Kidney epithelial cell (primary cell): ENCODE results near the gene RASAL2. TPM values are rescaled to one million over a fixed set of nuclear protein-coding genes. Genes with fewer than 3 reads are reported as not detected.

Source experiments
- DNase-seq: peaks from one replicate; pipeline ENCODE4 v3.0.0-alpha.2; 2010; ENCODE audit warnings: low read depth
- H3K27me3 ChIP-seq: 2 replicates; pipeline ENCODE4 v1.6.0; 2011; ENCODE audit warnings: low read length; ENCODE audit not compliant: control insufficient read depth, insufficient read depth
- H3K36me3 ChIP-seq: 2 replicates; pipeline ENCODE4 v1.5.1; 2011; ENCODE audit warnings: low read length; ENCODE audit not compliant: control insufficient read depth, insufficient read depth
- H3K4me3 ChIP-seq: 2 replicates; pipeline ENCODE4 v1.5.1; 2011; ENCODE audit warnings: low read depth, mild to moderate bottlenecking, control low read depth, low read length
- total RNA-seq: library from RNA; depleted of rRNA; stranded (reverse); fragments of >200 nt; gene quantifications from 2 replicates; pipeline ENCODE4 v1.2.3, GENCODE V29; 2015
- TF ChIP-seq, protein P1 (sequence below): IDR thresholded peaks from 2 replicates; pipeline ENCODE4 v1.5.1; 2011; ENCODE audit warnings: mild to moderate bottlenecking, moderate library complexity, low read length, control low read depth, inconsistent platforms; ENCODE audit not compliant: insufficient read depth, poor library complexity, severe bottlenecking

RASAL2 gene
- total RNA-seq, 1 donor from 2014 or later, result 18.3 TPM

DNA sequence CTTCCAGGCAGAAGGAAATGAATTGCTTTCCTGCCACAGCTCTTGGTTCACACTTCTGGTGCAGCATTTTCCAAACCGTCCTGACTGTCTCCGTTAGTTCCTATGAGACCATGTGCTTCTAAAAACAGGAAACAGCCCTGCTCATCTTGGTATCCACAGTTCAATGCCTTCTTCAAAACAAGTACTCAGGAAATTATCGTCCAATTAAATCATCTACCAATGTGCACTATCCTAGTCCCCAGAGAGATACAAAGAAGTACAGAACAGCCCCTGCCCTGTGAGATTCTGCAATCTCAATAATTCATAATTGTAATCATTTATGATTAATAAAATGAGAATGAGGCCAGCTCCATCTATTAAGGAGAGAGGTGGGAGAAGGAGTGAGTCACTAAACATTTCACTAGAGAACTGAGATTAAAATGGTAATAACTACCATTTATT lies 391.7 kb downstream of the RASAL2 start:
- no peak for DNase-seq
- TF ChIP-seq, protein P1, sequence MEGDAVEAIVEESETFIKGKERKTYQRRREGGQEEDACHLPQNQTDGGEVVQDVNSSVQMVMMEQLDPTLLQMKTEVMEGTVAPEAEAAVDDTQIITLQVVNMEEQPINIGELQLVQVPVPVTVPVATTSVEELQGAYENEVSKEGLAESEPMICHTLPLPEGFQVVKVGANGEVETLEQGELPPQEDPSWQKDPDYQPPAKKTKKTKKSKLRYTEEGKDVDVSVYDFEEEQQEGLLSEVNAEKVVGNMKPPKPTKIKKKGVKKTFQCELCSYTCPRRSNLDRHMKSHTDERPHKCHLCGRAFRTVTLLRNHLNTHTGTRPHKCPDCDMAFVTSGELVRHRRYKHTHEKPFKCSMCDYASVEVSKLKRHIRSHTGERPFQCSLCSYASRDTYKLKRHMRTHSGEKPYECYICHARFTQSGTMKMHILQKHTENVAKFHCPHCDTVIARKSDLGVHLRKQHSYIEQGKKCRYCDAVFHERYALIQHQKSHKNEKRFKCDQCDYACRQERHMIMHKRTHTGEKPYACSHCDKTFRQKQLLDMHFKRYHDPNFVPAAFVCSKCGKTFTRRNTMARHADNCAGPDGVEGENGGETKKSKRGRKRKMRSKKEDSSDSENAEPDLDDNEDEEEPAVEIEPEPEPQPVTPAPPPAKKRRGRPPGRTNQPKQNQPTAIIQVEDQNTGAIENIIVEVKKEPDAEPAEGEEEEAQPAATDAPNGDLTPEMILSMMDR, result no peak
- Histone ChIP-seq H3K36me3 (no peaks in the 10 kb centered on the region), H3K27me3 (no peaks in the 10 kb centered on the region), H3K4me3 (no peak overlapping the region)

DNA sequence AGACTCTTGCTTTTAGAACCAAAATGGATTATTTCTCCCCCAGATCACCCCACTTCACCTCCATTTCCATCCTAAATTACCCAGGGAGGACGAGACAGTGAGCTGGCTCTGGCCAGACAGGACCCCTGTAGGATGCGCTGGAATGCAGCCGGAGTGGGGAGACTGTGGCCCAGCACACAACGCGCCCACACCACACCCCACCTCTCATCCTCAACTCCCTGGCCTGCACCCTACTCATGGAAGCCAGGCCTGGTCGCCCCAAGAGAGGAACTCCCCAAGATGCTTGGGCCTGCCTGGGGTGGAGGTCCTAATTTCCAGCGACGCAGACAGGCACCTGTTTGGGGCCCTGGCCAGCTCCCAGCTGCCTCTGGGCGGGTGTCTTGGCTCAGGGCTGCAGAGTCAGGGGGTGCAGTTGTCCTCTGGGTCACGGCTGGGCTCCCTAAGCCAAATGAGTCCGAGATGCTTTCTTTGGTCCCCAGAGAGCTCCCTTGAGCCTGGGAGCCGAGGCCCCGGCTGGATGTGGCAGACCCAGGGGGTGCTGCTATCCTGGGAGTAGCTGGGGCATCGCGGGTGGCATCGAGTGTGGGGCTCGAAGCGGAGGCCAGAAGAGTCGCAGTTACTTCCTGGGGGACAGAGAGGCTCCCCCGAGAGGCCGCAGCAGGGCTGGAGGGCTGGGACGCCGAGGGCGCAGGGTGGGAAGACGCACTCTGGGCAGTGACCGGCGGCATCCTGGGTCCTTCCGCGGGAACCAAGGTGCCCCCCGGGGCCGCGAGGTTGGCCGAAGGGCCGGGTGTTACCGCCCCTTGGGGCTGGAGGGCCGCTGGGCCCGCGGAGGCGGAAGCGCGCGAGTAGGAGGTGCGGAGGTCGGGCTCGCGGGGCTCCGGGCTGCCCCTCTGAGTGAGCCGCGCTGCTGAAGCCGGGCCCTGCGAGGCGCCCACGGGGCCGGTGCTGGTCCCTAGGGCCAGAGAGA lies 392.5 kb downstream of the RASAL2 start:
- no peak overlapping the region for H3K4me3 ChIP-seq
- no peaks in the 10 kb centered on the region for H3K36me3 ChIP-seq
- no peaks in the 10 kb centered on the region for H3K27me3 ChIP-seq
- DNase-seq, result no peak
- TF ChIP-seq, protein P1, result no peak

DNA sequence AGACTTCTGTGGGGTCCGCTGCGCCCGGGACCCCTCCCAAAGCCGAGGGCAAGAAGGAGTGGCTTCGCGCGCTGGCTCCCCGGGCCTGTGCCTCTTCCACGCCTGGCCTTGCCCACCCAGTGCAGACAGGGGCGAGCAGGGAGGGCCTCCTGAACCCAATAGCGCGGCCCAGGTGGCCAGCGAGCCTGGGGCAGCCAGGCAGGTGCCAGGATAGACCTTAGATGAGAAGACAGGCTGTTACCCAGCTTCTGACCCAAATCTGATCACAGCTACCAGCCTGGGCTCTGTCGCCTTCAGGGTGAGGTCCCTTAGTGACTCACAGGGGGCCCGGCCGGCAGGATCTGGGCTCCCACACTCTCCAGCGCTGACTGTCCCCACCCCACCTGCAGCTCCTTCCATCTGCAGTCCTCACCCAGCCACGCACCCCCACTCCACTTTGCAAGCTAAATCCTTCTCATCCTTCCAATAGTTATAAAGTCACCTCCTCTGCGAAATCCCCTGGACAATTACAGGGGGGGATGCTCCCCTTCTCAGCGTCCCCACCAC lies 393.2 kb downstream of the RASAL2 start:
- H3K4me3 ChIP-seq, result no peak overlapping the region
- H3K36me3 ChIP-seq, result no peaks in the 10 kb centered on the region
- TF ChIP-seq, protein P1, result no peak
- no peak for DNase-seq
- no peaks in the 10 kb centered on the region for H3K27me3 ChIP-seq

DNA sequence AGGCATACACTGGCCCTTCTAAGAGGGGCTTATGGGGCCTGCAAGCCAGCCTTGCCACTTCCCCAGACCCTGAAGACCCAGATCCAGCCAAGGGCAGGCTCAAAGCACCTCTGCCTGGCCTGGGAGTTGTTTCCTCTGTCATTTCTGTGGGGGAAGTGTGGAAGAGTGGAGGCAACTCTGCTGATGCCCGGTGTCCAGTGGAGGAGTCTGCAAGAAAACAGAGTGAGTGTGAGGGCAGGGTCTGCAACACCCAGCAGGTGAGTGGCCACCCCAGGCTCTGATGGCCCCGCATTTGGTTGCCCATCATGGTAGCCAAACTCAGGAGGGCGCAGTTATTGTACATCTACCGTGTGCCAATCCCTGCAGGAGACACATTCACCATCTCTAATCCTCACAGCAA lies 394.5 kb downstream of the RASAL2 start:
- TF ChIP-seq, protein P1, result no peak
- Histone ChIP-seq H3K27me3 (no peaks in the 10 kb centered on the region), H3K36me3 (no peaks in the 10 kb centered on the region), H3K4me3 (no peak overlapping the region)
- no peak for DNase-seq

DNA sequence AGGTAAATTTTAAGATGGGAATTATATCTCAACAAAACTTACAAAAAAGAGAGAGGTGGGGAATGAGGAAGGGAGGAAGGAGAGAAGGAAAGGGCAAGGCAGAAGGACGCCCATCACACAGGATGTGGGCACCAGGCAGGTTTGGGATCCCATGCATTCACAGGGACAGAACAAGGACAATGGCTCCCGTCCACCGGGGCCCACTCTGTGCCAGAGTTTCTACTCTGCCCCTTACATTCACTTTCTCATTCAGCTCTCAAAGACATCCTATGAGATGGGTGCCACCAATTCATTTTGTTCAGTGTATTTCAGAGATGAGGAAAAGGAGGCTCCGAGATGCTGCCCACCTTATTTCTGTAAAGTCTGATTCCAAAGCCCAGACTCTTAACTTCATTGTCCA lies 395.5 kb downstream of the RASAL2 start:
- H3K4me3 ChIP-seq, result no peak overlapping the region
- TF ChIP-seq, protein P1, result no peak
- H3K27me3 ChIP-seq, result no peaks in the 10 kb centered on the region
- H3K36me3 ChIP-seq, result no peaks in the 10 kb centered on the region
- no peak for DNase-seq
